Measurements from ENCODE around the gene EXOC4.

Gene EXOC4

GRCh38 chr7:133650069-133650468 lies 397.2 kb downstream of the EXOC4 start:
- H3K4me3 ChIP-seq (ENCODE audit: low read depth, low read length, poor library complexity, severe bottlenecking), result no peak overlapping the region
- no peaks in the 10 kb centered on the region for H3K79me2 ChIP-seq (ENCODE audit: insufficient read depth, low read length)
- no peaks in the 10 kb centered on the region for H3F3A ChIP-seq (ENCODE audit: insufficient read depth, low read length)
- TF ChIP-seq EZH2 (IDR thresholded peaks at IDR 0.05; ENCODE audit: borderline replicate concordance, low read length) (no peak), CTCF (IDR thresholded peaks at IDR 0.05; ENCODE audit: low read length) (no peak)
- no peaks in the 10 kb centered on the region for H3K36me3 ChIP-seq (ENCODE audit: insufficient read depth, low read length)
- H4K20me1 ChIP-seq (ENCODE audit: insufficient read depth, low read length), result no peaks in the 10 kb centered on the region
- H2AFZ ChIP-seq (ENCODE audit: low read length), result no peak overlapping the region
- no peaks in the 10 kb centered on the region for H3K4me1 ChIP-seq (ENCODE audit: insufficient read depth, low read length, severe bottlenecking)
- no peak overlapping the region for H3K9ac ChIP-seq (ENCODE audit: low read length)
- no peak overlapping the region for H3K27ac ChIP-seq (ENCODE audit: low read depth, low read length, poor library complexity, severe bottlenecking)
- no peak overlapping the region for H3K4me2 ChIP-seq (ENCODE audit: low read length)
- no peaks in the 10 kb centered on the region for H3K9me2 ChIP-seq (ENCODE audit: low read depth, low read length)
- H3K27me3 ChIP-seq (ENCODE audit: insufficient read depth, low read length), result no peaks in the 10 kb centered on the region
- no peaks in the 10 kb centered on the region for H3K9me3 ChIP-seq (ENCODE audit: low read length)

- Histone ChIP-seq H3K4me3 (ENCODE audit: low read depth, low read length, poor library complexity, severe bottlenecking) (no peak overlapping the region), H3K9me2 (ENCODE audit: low read depth, low read length) (no peaks in the 10 kb centered on the region), H3K9ac (ENCODE audit: low read length) (no peak overlapping the region), H3K9me3 (ENCODE audit: low read length) (no peaks in the 10 kb centered on the region), H4K20me1 (ENCODE audit: insufficient read depth, low read length) (no peaks in the 10 kb centered on the region), H3K4me1 (ENCODE audit: insufficient read depth, low read length, severe bottlenecking) (no peaks in the 10 kb centered on the region), H2AFZ (ENCODE audit: low read length) (no peak overlapping the region), H3K27ac (ENCODE audit: low read depth, low read length, poor library complexity, severe bottlenecking) (no peak overlapping the region), H3F3A (ENCODE audit: insufficient read depth, low read length) (no peaks in the 10 kb centered on the region), H3K4me2 (ENCODE audit: low read length) (no peak overlapping the region), H3K27me3 (ENCODE audit: insufficient read depth, low read length) (no peaks in the 10 kb centered on the region), H3K36me3 (ENCODE audit: insufficient read depth, low read length) (no peaks in the 10 kb centered on the region), H3K79me2 (ENCODE audit: insufficient read depth, low read length) (no peaks in the 10 kb centered on the region)
- TF ChIP-seq CTCF (IDR thresholded peaks at IDR 0.05; ENCODE audit: low read length) (no peak), EZH2 (IDR thresholded peaks at IDR 0.05; ENCODE audit: borderline replicate concordance, low read length) (no peak)
These were observed 397.8 kb downstream of the EXOC4 start for GRCh38 chr7:133650487-133651300.

- no peak overlapping the region for H3K4me3 ChIP-seq (ENCODE audit: low read depth, low read length, poor library complexity, severe bottlenecking)
- no peak overlapping the region for H3K4me2 ChIP-seq (ENCODE audit: low read length)
- H3K9me3 ChIP-seq (ENCODE audit: low read length), result no peaks in the 10 kb centered on the region
- H2AFZ ChIP-seq (ENCODE audit: low read length), result no peak overlapping the region
- no peaks in the 10 kb centered on the region for H4K20me1 ChIP-seq (ENCODE audit: insufficient read depth, low read length)
- no peak overlapping the region for H3K9ac ChIP-seq (ENCODE audit: low read length)
- no peaks in the 10 kb centered on the region for H3K79me2 ChIP-seq (ENCODE audit: insufficient read depth, low read length)
- no peaks in the 10 kb centered on the region for H3K4me1 ChIP-seq (ENCODE audit: insufficient read depth, low read length, severe bottlenecking)
- TF ChIP-seq EZH2 (IDR thresholded peaks at IDR 0.05; ENCODE audit: borderline replicate concordance, low read length) (no peak), CTCF (IDR thresholded peaks at IDR 0.05; ENCODE audit: low read length) (no peak)
- no peak overlapping the region for H3K27ac ChIP-seq (ENCODE audit: low read depth, low read length, poor library complexity, severe bottlenecking)
- no peaks in the 10 kb centered on the region for H3K36me3 ChIP-seq (ENCODE audit: insufficient read depth, low read length)
- no peaks in the 10 kb centered on the region for H3K9me2 ChIP-seq (ENCODE audit: low read depth, low read length)
- H3F3A ChIP-seq (ENCODE audit: insufficient read depth, low read length), result no peaks in the 10 kb centered on the region
- no peaks in the 10 kb centered on the region for H3K27me3 ChIP-seq (ENCODE audit: insufficient read depth, low read length)
These were observed 399.7 kb downstream of the EXOC4 start for GRCh38 chr7:133652547-133652946.

Measured in OCI-LY1 (cell line).